ENCODE data around the gene FHAD1.

DNA sequence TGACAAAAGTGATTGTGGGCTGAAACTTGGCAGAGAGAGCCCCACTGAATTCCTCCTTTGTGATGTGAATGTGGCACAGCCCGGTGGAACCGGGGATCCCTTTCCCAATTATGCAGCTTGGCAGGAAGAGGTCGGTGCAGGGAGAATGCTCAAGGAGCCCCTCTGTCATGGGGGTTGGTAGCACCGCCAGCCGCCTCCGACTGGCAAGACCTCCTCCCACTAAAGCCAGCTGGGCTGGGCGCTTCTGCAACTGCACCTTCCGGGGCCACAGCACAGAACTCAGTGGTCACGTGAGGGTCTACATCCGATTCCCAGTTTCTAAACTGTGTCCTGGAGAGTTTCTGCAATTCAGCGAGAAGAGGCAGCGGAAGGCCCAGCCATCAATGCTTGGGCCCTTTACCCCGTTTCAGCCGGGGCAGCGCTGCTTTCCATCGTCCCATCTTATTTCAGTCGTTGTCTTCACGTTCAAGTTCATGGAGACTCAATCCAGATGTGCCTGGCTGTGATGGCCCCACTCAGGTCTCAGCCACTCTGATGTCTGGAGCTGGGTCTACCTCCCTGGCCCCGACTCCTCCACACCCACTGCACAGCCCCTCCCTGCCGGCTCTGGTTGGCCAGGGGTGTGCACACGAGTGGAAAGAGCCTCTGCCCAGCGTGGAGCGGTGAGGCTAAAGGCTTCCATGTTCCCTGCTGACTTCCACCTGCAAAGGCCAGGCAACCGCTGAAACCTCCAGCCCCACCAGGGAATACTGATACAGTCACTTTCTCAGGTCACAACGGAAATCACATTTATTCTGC is 39.8 kb upstream of the FHAD1 start:
- TF ChIP-seq, protein P1, sequence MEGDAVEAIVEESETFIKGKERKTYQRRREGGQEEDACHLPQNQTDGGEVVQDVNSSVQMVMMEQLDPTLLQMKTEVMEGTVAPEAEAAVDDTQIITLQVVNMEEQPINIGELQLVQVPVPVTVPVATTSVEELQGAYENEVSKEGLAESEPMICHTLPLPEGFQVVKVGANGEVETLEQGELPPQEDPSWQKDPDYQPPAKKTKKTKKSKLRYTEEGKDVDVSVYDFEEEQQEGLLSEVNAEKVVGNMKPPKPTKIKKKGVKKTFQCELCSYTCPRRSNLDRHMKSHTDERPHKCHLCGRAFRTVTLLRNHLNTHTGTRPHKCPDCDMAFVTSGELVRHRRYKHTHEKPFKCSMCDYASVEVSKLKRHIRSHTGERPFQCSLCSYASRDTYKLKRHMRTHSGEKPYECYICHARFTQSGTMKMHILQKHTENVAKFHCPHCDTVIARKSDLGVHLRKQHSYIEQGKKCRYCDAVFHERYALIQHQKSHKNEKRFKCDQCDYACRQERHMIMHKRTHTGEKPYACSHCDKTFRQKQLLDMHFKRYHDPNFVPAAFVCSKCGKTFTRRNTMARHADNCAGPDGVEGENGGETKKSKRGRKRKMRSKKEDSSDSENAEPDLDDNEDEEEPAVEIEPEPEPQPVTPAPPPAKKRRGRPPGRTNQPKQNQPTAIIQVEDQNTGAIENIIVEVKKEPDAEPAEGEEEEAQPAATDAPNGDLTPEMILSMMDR (IDR thresholded peaks at IDR 0.05), result no peak
- no peak for TF ChIP-seq EZH2 (IDR thresholded peaks at IDR 0.05; ENCODE audit: borderline replicate concordance, insufficient read depth, low read depth, low read length, poor library complexity, severe bottlenecking)
